ENCODE results near the gene MMP24. TPM values are rescaled to one million over a fixed set of nuclear protein-coding genes. Genes with fewer than 3 reads are reported as not detected.

Gene MMP24
- total and polyA plus RNA-seq, 2 of the 13 experiments (the other 11 are each of a cell fraction or from before 2014, with no cell fraction given): 0.29 to 0.35 TPM

DNA sequence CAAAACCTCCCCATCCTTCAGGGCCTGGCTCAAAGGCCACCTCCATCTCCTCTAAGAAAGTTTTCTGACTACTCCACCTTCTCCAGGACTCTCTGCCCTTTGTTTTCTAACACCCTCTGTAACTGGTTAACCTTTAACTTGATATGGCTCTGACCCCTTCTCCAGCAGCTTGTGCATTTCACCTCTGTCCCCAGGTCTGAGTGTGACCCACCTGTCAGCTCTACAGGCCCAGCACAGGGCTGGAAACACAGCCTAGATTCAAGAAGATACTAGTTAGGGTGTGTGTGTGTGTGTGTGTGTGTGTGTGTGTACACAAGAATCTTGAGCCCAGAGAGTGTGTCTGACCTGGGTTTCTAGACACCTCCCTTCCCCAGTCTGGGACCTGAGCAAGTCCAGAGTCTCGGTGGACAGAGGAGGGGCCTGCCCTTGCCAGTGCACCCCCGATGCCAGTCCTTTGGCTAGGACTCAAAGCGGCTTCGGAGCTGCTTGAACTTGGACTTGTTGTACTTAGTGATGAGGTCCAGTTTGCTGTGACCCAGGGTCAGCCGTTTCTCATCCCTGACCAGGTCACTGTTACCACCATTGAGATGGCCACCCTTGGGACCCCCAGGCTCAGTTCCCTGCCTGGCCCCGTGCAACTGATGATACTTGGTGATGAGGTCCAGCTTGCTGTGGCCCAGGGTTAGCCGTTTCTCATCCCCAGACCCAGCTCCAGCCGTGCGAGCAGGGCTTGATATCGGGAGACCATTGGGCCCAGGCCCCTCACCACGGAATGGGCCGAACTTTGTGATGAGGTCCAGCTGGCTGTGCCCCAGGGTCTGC, 59.8 kb downstream of the MMP24 start (continued):
- TF ChIP-seq, protein P1, sequence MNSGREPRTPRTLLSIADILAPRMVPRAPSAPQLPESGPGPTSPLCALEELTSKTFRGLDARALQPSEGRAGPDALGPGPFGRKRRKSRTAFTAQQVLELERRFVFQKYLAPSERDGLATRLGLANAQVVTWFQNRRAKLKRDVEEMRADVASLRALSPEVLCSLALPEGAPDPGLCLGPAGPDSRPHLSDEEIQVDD (CRISPR knock-in tag; IDR thresholded peaks at IDR 0.05; ENCODE audit: borderline replicate concordance): no peak
- TF ChIP-seq SIX4 (CRISPR knock-in tag; IDR thresholded peaks at IDR 0.05): peak; percentile 48; the same call in 1 of the 2 replicates
- no peak for TF ChIP-seq ZNF629 (CRISPR knock-in tag; conservative IDR thresholded peaks at IDR 0.05)
- TF ChIP-seq ZNF451 (CRISPR knock-in tag; IDR thresholded peaks at IDR 0.05): no peak
- no peak for TF ChIP-seq TEAD3 (CRISPR knock-in tag; optimal IDR thresholded peaks at IDR 0.05; ENCODE audit: borderline replicate concordance)
- no peak for TF ChIP-seq RARG (CRISPR knock-in tag; IDR thresholded peaks at IDR 0.05; ENCODE audit: low read depth)
- TF ChIP-seq SOX6 (IDR thresholded peaks at IDR 0.05): no peak
- TF ChIP-seq SOX6 (CRISPR knock-in tag; IDR thresholded peaks at IDR 0.05): peak; percentile 83
- no peak for TF ChIP-seq HNRNPH1 (optimal IDR thresholded peaks at IDR 0.05; ENCODE audit: low read depth, low read length)
- 0 out of 2 replicates have a peak, but pooled peaks have one; percentile 18 for TF ChIP-seq ZNF274 (CRISPR knock-in tag; IDR thresholded peaks at IDR 0.05)
- TF ChIP-seq KAT2B (IDR thresholded peaks at IDR 0.05; ENCODE audit: borderline replicate concordance, low read depth, low read length): no peak
- no peak for TF ChIP-seq ZKSCAN8 (CRISPR knock-in tag; IDR thresholded peaks at IDR 0.05; ENCODE audit: borderline replicate concordance)
- no peak for TF ChIP-seq ZNF720 (CRISPR knock-in tag; IDR thresholded peaks at IDR 0.05)
- 0 out of 2 replicates have a peak, but pooled peaks have one; percentile 20 for TF ChIP-seq ATF7-NPFF (CRISPR knock-in tag; IDR thresholded peaks at IDR 0.05; ENCODE audit: low read depth)
- no peak for TF ChIP-seq MED13 (CRISPR knock-in tag; IDR thresholded peaks at IDR 0.05)
- TF ChIP-seq ZNF766 (CRISPR knock-in tag; IDR thresholded peaks at IDR 0.05; ENCODE audit: borderline replicate concordance): no peak
- TF ChIP-seq ZC3H13 (CRISPR knock-in tag; IDR thresholded peaks at IDR 0.05): no peak
- TF ChIP-seq SATB2 (CRISPR knock-in tag; IDR thresholded peaks at IDR 0.05): no peak
- TF ChIP-seq PTBP1 (IDR thresholded peaks at IDR 0.05; ENCODE audit: low read depth, low read length, poor library complexity, severe bottlenecking): no peak
- TF ChIP-seq ZNF224 (CRISPR knock-in tag; IDR thresholded peaks at IDR 0.05): 0 out of 2 replicates have a peak, but pooled peaks have one; percentile 29
- TF ChIP-seq ZBTB21 (CRISPR knock-in tag; IDR thresholded peaks at IDR 0.05): no peak
- no peak; the same call in 1 of the 2 replicates for TF ChIP-seq ZNF207 (IDR thresholded peaks at IDR 0.05; ENCODE audit: borderline replicate concordance)
- TF ChIP-seq NCOA5 (CRISPR knock-in tag; IDR thresholded peaks at IDR 0.05): no peak
- TF ChIP-seq REXO4 (CRISPR knock-in tag; IDR thresholded peaks at IDR 0.05; ENCODE audit: borderline replicate concordance): no peak
- TF ChIP-seq RBM39 (IDR thresholded peaks at IDR 0.05; ENCODE audit: low read depth, low read length, poor library complexity, severe bottlenecking): no peak
- no peak for TF ChIP-seq HOXA9 (CRISPR knock-in tag; IDR thresholded peaks at IDR 0.05; ENCODE audit: borderline replicate concordance)
- no peak for TF ChIP-seq ZNF674 (CRISPR knock-in tag; IDR thresholded peaks at IDR 0.05; ENCODE audit: low read depth)
- no peak for TF ChIP-seq GTF2F1 (IDR thresholded peaks at IDR 0.05; ENCODE audit: low read length)
- no peak for TF ChIP-seq ZNF510 (CRISPR knock-in tag; IDR thresholded peaks at IDR 0.05; ENCODE audit: low read depth)
- peak; percentile 18; the same call in 1 of the 2 replicates for TF ChIP-seq FOXK1 (CRISPR knock-in tag; IDR thresholded peaks at IDR 0.05; ENCODE audit: borderline replicate concordance, low read depth)
- TF ChIP-seq, protein P2, sequence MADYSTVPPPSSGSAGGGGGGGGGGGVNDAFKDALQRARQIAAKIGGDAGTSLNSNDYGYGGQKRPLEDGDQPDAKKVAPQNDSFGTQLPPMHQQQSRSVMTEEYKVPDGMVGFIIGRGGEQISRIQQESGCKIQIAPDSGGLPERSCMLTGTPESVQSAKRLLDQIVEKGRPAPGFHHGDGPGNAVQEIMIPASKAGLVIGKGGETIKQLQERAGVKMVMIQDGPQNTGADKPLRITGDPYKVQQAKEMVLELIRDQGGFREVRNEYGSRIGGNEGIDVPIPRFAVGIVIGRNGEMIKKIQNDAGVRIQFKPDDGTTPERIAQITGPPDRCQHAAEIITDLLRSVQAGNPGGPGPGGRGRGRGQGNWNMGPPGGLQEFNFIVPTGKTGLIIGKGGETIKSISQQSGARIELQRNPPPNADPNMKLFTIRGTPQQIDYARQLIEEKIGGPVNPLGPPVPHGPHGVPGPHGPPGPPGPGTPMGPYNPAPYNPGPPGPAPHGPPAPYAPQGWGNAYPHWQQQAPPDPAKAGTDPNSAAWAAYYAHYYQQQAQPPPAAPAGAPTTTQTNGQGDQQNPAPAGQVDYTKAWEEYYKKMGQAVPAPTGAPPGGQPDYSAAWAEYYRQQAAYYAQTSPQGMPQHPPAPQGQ (CRISPR knock-in tag; IDR thresholded peaks at IDR 0.05; ENCODE audit: borderline replicate concordance): 0 out of 2 replicates have a peak, but pooled peaks have one; percentile 9

Data from HepG2 (cell line).